Left cardiac atrium (tissue), 4 donors: ENCODE results near the gene TRAF4. TPM values are rescaled to one million over a fixed set of nuclear protein-coding genes. Genes with fewer than 3 reads are reported as not detected.
"Not testable (repeated sequence)": the region's sequence is repeated elsewhere in the genome, so short reads cannot be mapped to it uniquely, and the experiment has no call there.

Experiments
- ATAC-seq, 2 donors: fragments of 200-7000 bp; cut with Tn5 transposase; one replicate each; pipeline ENCODE4 v1.9.1; 2020; ENCODE audit warnings: mild to moderate bottlenecking in 2 of 2, moderate library complexity in 2 of 2
- DNase-seq: peaks from one replicate; pipeline ENCODE4 v3.0.0-alpha.2; 2020
- intact Hi-C, 2 donors: fragments of 100-400 bp; cut with DNase I; formaldehyde crosslinking; loops; one replicate each; pipeline versions ENCODE4 v1.14.1 to v1.15.1; 2022 to 2023
- total RNA-seq, 2 donors: library from RNA; stranded (reverse); fragmentation: NEBNext Ultra II Directional; extraction: Animal tissue kit (Norgen Biotek cat#: 25700); gene quantifications; one replicate each; pipeline ENCODE4 v1.2.1, GENCODE V29; 2021
- donor health status: DM: no; HTN: yes; CAD: no.
- donor health status: DM: no; HTN: yes; CAD: no; lungs with severe emphysema.
- donor health status: DM: yes; HTN: yes; CAD: no.
- donor health status: Dilated cardiomyopathy.

Gene TRAF4
- total RNA-seq, 2 donors from 2014 or later = 6.6 to 9.8 TPM

GRCh38 chr17:28712032-28712704, 31.6 kb upstream of the TRAF4 start:
- intact Hi-C loops = no loop called here

GRCh38 chr17:28712705-28713415, 31.0 kb upstream of the TRAF4 start:
- no peak for ATAC-seq
- no peak for DNase-seq
- intact Hi-C loops = no loop called here

More at GRCh38 chr17:28712032-28712704, 31.6 kb upstream of the TRAF4 start:
- DNase-seq (peak; percentile 61), ATAC-seq (peak in 1 of 2 donors; percentile 11)

- no peak for ATAC-seq
- DNase-seq = no peak
- intact Hi-C loops = no loop called here
These were observed 29.5 kb upstream of the TRAF4 start for GRCh38 chr17:28714281-28714680.

- intact Hi-C loops = no loop called here
- ATAC-seq = no peak
- DNase-seq = no peak
These were observed 28.6 kb upstream of the TRAF4 start for GRCh38 chr17:28715217-28715616.

DNA sequence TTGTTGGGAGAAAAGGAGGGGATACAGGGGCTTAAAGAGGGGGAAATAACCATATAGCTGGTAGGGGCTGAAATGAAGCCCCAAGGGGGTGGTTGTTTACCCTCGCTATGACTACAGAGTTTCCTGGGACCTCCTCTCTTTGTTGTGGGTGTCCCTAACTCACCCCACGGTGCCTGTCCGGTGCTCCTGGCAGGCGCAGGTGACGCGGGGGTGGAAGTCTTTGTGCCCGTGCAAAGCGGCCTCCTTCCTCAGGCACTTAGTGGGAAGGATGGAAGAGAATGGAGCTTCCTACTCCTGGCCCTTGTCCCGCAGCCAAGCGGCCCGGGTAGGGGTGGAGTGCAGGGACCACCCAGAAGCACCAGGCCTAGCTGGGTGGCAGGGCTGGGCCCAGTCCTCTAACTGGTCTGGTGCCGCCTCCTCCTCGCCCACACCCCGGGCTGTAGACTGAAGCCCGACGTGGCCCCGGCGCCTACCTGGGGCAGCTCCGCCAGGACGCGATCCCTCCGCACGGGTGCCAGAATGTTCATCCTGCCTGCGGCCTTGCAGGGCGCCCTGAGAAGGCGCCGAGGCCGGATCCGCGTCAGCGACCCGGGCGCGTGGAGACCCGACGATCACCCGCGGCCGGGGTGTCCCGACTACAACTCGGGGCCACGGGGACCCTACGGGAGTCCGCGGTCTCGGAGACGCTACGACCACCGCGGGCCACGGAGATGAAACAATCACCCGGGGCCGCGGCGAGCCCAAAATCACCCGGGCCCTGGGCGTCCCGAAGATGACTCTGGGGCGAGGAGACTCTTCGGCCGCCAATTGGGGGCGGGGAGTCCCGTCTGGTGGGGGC, 26.9 kb upstream of the TRAF4 start:
- intact Hi-C loops = no loop called here
- peak; percentile 58 for DNase-seq

GRCh38 chr17:28717578-28718332, 26.1 kb upstream of the TRAF4 start, which contains the start of gene RAB34:
Gene RAB34 (minus strand): TSS chr17:28717868. CDS start chr17:28717266, 602 bp downstream.
- intact Hi-C loops = no loop called here
- peak; percentile 51 to 59 for ATAC-seq
- DNase-seq = peak; percentile 80

More for the DNA sequence above, 26.9 kb upstream of the TRAF4 start:
- ATAC-seq = peak; percentile 0 to 1

- no peak for DNase-seq
- no peak for ATAC-seq
- intact Hi-C loops = no loop called here
These were observed 25.3 kb upstream of the TRAF4 start for GRCh38 chr17:28718333-28719020.

- DNase-seq = no peak
- no peak for ATAC-seq
- intact Hi-C loops = no loop called here
These were observed 24.8 kb upstream of the TRAF4 start for GRCh38 chr17:28719021-28719433.

DNA sequence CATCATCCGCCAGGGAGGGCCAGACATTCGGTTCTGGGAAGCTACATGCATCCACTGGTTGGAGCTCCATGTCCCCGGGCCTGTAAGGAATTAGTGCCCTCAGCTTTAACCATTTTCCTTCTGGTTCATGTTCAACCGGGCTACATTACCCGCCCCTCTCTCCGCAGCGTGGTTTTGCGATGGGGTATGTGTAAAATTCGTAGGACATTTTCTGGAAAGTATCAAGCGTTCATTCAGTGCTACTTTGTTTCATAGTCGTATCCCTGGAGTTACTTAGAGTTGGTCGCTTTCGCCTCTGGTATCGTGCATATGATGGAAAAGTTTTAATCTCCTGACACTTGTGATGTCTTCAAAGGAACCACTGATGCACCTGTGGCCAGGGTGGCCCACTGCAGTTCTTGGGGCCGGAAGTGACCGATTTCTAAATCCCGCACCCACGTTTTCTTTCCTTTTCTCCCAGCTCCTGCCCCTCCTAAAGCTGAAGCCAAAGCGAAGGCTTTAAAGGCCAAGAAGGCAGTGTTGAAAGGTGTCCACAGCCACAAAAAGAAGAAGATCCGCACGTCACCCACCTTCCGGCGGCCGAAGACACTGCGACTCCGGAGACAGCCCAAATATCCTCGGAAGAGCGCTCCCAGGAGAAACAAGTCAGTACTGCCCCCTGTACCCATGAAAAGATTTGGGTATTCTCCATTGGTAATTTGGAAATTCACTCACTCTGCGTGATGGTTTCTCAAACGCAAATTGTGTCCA, 23.4 kb upstream of the TRAF4 start:
- DNase-seq = no peak
- intact Hi-C loops = no loop called here

GRCh38 chr17:28720997-28721329, 22.8 kb upstream of the TRAF4 start:
- intact Hi-C loops, ATAC-seq, DNase-seq: not testable (repeated sequence)

More for the DNA sequence above, 23.4 kb upstream of the TRAF4 start:
- no peak for ATAC-seq

DNA sequence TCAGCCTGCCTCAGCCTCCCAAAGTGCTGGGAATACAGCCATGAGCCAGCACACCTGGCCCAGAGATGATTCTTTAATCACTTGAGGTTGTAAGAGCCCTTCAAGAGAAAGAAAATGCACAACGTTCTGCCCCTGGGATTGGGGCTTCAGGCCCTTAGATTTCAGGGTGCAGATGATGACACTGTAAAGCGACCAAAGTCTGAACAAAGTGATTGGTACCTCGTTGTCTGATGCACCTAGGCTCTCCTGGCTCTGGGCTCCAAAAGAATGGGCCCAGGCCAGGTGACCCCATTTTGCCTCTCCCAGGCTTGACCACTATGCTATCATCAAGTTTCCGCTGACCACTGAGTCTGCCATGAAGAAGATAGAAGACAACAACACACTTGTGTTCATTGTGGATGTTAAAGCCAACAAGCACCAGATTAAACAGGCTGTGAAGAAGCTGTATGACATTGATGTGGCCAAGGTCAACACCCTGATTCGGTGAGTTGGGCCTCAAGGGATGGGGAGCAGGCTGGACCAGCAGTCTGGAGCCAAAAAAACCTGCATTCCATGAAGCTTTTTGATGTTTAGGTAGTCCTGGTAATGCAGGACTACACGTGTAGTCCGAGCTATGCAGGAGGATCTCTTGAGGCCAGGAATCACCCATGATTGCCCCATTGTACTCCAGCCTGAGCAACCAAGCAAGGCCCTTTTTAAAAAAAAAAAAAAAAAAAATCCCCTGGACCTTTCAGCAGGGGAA, 21.2 kb upstream of the TRAF4 start:
- DNase-seq (no peak), ATAC-seq (no peak)
- intact Hi-C loops = no loop called here

DNA sequence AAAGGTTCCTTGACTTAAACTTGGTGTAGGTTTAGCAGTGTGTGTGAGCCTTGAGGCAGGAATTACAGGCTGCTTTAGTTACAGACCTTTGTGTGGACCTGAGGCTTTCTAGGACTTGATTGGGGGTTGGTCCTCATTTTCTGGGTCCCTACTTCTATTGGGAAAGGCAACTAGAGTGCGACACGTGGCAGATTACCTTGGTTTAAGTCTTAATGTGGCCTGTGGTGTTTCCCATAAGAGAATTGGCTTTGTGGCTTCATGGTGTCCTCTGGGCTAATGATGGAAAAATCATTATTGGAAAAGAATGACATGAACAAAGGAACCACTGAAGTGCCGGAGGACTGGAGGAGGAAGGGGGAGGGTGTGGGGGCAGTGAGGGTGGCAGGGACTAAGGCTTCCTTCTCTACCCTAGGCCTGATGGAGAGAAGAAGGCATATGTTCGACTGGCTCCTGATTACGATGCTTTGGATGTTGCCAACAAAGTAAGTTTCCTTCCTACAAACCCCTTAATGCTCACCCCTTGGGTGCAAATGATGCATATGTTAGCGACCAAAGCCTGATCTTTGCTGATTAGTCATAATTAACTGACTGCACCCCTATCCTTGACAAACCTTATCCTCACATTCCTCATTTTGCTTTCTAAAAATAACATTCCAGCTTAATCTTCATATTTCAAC, 20.5 kb upstream of the TRAF4 start:
- ATAC-seq = no peak
- intact Hi-C loops = no loop called here
- DNase-seq = no peak

GRCh38 chr17:28723836-28724499, 19.8 kb upstream of the TRAF4 start:
- ATAC-seq, DNase-seq: not testable (repeated sequence)

DNA sequence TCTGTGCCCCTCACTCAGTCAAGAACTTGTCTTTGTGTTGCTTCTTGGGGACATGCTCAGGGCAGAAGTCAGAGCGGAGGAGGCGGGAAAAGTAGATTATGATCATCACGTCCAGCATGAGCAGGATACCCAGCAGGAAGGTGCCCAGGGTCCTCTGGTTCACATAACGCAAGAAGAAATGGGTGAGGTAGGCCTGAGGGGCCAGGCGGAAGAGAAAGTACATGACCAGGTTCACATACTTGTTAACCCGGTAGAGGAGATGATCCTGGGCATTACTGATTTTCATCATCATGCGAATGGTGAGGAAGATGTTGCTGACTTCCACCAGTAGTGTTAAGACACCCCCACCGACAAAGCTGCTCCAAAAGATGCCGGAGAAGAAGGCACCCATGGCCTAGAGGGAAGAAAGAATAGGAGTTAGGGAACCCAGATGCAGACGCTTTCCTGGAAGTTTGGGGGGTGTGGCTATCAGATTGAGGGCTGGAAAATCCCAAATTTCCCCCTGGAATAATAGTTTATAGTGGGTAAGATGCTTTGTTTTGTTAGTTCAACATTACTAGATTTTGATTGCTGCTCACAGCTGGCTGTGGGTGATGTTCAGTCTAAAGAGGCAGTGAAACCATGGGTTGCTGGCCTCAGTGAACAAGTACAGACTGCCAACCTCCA, 19.2 kb upstream of the TRAF4 start:
- intact Hi-C loops = loop anchor here in 1 of 2 donors (5.0 kb wide), 1 partner anchor 223 kb away; no protein-coding TSS in a partner anchor
- DNase-seq (no peak), ATAC-seq (no peak)

More at GRCh38 chr17:28723836-28724499, 19.8 kb upstream of the TRAF4 start:
- intact Hi-C loops = not testable (repeated sequence)

GRCh38 chr17:28725166-28725659, 18.6 kb upstream of the TRAF4 start:
- intact Hi-C loops = loop anchor here in 1 of 2 donors (5.0 kb wide), 1 partner anchor 222 kb away; no protein-coding TSS in a partner anchor
- ATAC-seq = no peak
- no peak for DNase-seq
